Psoas muscle (tissue), 8 donors: ENCODE data around the gene CTNNB1. TPM values are rescaled to one million over a fixed set of nuclear protein-coding genes. Genes with fewer than 3 reads are reported as not detected.

Experiments used
- ATAC-seq, 4 donors: fragments of 200-7000 bp; cut with Tn5 transposase; one replicate each; pipeline ENCODE4 v1.9.1; 2020; ENCODE audit warnings: moderate library complexity in 3 of 4, mild to moderate bottlenecking in 2 of 4
- DNase-seq, 2 donors: peaks; one replicate each; pipeline ENCODE4 v3.0.0-alpha.2; 2020
- H3K27ac ChIP-seq: fragments of 200-600 bp; one replicate; pipeline ENCODE4 v1.8.0; 2022
- H3K27me3 ChIP-seq, 3 donors: fragments of 200-600 bp in 1 of 3; one replicate each; pipeline versions ENCODE4 v1.6.1 to v1.8.0; 2013 to 2022; ENCODE audit warnings: low read length in 2 of 3, mild to moderate bottlenecking in 2 of 3, moderate library complexity in 1 of 3; ENCODE audit not compliant: insufficient read depth in 3 of 3
- H3K36me3 ChIP-seq, 2 donors: fragments of 200-600 bp in 1 of 2; one replicate each; pipeline versions ENCODE4 v1.6.1 to v1.8.0; 2013 to 2022; ENCODE audit warnings: low read depth in 1 of 2, mild to moderate bottlenecking in 1 of 2, moderate library complexity in 1 of 2; ENCODE audit not compliant: insufficient read depth in 1 of 2
- H3K4me1 ChIP-seq: fragments of 200-600 bp; one replicate; pipeline ENCODE4 v1.8.0; 2022
- H3K4me3 ChIP-seq: fragments of 200-600 bp; one replicate; pipeline ENCODE4 v1.8.0; 2022; ENCODE audit warnings: mild to moderate bottlenecking
- H3K9me3 ChIP-seq: fragments of 200-600 bp; one replicate; pipeline ENCODE4 v1.8.0; 2022
- CTCF ChIP-seq: fragments of 200-600 bp; IDR thresholded peaks from one replicate; pipeline ENCODE4 v1.8.0; 2022; ENCODE audit warnings: antibody characterized with exemption
- WGBS, 3 donors: extraction: QIAGEN DNeasy Blood & Tissue Kit; methylation state at CpG; one replicate each; pipeline versions ENCODE4 v1.1.6 to v1.1.7; 2013; 5-methylcytosine and 5-hydroxymethylcytosine counted together
- intact Hi-C, 2 donors: fragments of 100-400 bp; cut with DNase I; formaldehyde crosslinking; loops; one replicate each; pipeline versions ENCODE4 v1.11.0 to v1.14.2; 2022
- polyA plus RNA-seq, 3 donors: library from polyadenylated mRNA; stranded (reverse); fragments of 200-250 nt; gene quantifications; one replicate each; pipeline ENCODE4 v1.2.3, GENCODE V29; 2013
- total RNA-seq, 4 donors: library from RNA; stranded (reverse); fragmentation: NEBNext Ultra II Directional in 2 of 4; extraction: Animal tissue kit (Norgen Biotek cat#: 25700) in 2 of 4; gene quantifications; one replicate each; pipeline versions ENCODE4 v1.2.1 to v1.2.4, GENCODE V29; 2021 to 2023
- donor health status: healthy with polysubstance abuse.
- donor health status: DM: no; HTN: no; CAD: no; lungs with moderate emphysema.
- donor health status: Bipolar disorder and iron deficiency.
- donor health status: healthy.
- donor health status: DM: yes; HTN: yes; CAD: no.
- donor health status: DM: no; HTN: no; CAD: no.
- donor health status: DM: no; HTN: no; CAD: no.
- donor health status: DM: yes; HTN: yes; CAD: no.

Gene CTNNB1
- total and polyA plus RNA-seq, 7 donors, result 32.1 to 128 (median 93.8) TPM

GRCh38 chr3:41202834-41203345 lies 3.6 kb downstream of the CTNNB1 start:
- DNase-seq (no peak), ATAC-seq (peak in 1 of 4 donors; percentile 32)
- no peaks in the 10 kb centered on the region for H3K9me3 ChIP-seq
- peak overlapping the region; percentile 97 for H3K4me3 ChIP-seq
- no peaks in the 10 kb centered on the region for H3K27me3 ChIP-seq
- peak; percentile 34 for TF ChIP-seq CTCF
- peaks cover 70% of the 10 kb centered on the region for H3K4me1 ChIP-seq
- H3K36me3 ChIP-seq, result no peaks in the 10 kb centered on the region
- intact Hi-C loops, result loop anchor here in 1 of 2 donors (5.0 to 10.0 kb wide), 4 partner anchors 228 to 878 kb away; no protein-coding TSS in a partner anchor
- no peak overlapping the region for H3K27ac ChIP-seq

- peaks cover 82% of the 10 kb centered on the region for H3K4me1 ChIP-seq
- H3K4me3 ChIP-seq, result peak overlapping the region; percentile 97
- TF ChIP-seq CTCF, result no peak
- H3K9me3 ChIP-seq, result no peaks in the 10 kb centered on the region
- ATAC-seq (peak in 1 of 4 donors; percentile 25), DNase-seq (no peak)
- H3K27ac ChIP-seq, result no peak overlapping the region
- WGBS, 3 donors, result 43 to 69% (median 50%) methylated on average over 1 of the region's 1 CpG
- intact Hi-C loops, result loop anchor here in 1 of 2 donors (5.0 to 10.0 kb wide), 4 partner anchors 230 to 880 kb away; no protein-coding TSS in a partner anchor
- no peaks in the 10 kb centered on the region for H3K27me3 ChIP-seq
- H3K36me3 ChIP-seq, result no peaks in the 10 kb centered on the region
Measured at GRCh38 chr3:41204369-41204768, 5.1 kb downstream of the CTNNB1 start.

- peaks cover 82% of the 10 kb centered on the region for H3K4me1 ChIP-seq
- 66 to 77% (median 68%) methylated on average over 9 of the region's 9 CpGs for WGBS, 3 donors
- DNase-seq (no peak), ATAC-seq (no peak)
- H3K4me3 ChIP-seq, result no peak overlapping the region
- no peak overlapping the region for H3K27ac ChIP-seq
- TF ChIP-seq CTCF, result no peak
- no peaks in the 10 kb centered on the region for H3K36me3 ChIP-seq
- H3K9me3 ChIP-seq, result no peaks in the 10 kb centered on the region
- intact Hi-C loops, result loop anchor here in 1 of 2 donors (10.0 kb wide), 3 partner anchors 231 to 881 kb away; no protein-coding TSS in a partner anchor
- no peaks in the 10 kb centered on the region for H3K27me3 ChIP-seq
Measured at GRCh38 chr3:41205591-41205990, 6.3 kb downstream of the CTNNB1 start.

- H3K4me3 ChIP-seq, result no peak overlapping the region
- no peak overlapping the region for H3K27ac ChIP-seq
- intact Hi-C loops, result loop anchor here in 1 of 2 donors (10.0 kb wide), 3 partner anchors 233 to 883 kb away; no protein-coding TSS in a partner anchor
- peaks cover 72% of the 10 kb centered on the region for H3K4me1 ChIP-seq
- H3K9me3 ChIP-seq, result no peaks in the 10 kb centered on the region
- H3K36me3 ChIP-seq, result no peaks in the 10 kb centered on the region
- DNase-seq (no peak), ATAC-seq (peak in 1 of 4 donors; percentile 25)
- H3K27me3 ChIP-seq, result no peaks in the 10 kb centered on the region
- no peak for TF ChIP-seq CTCF
- 17 to 24% (median 24%) methylated on average over 1 of the region's 1 CpG for WGBS, 3 donors
Measured at GRCh38 chr3:41207355-41207754, 8.1 kb downstream of the CTNNB1 start.
